CD4-positive, alpha-beta memory T cell (primary cell): Measurements from ENCODE around the gene IL24. TPM values are rescaled to one million over a fixed set of nuclear protein-coding genes. Genes with fewer than 3 reads are reported as not detected.
A peak's percentile ranks its signal among the peaks of the same experiment; 100 is the strongest.

Experiments
- CTCF ChIA-PET: fragments of 350-600 bp; sonication (Branson Sonifier 250); formaldehyde crosslinking; loops from one replicate; lab custom pipeline; 2021; ENCODE audit warnings: inconsistent platforms; ENCODE audit not compliant: partially characterized antibody; lab: Charles Lee
- POLR2A ChIA-PET: fragments of 350-600 bp; sonication (Branson Sonifier 250); formaldehyde crosslinking; loops from one replicate; lab custom pipeline; 2021; ENCODE audit not compliant: partially characterized antibody; lab: Charles Lee
- DNase-seq, 5 donors: peaks; one replicate each; pipeline versions ENCODE4 v3.0.0 to v3.0.0-alpha.2; 2020 to 2022; ENCODE audit warnings: mixed read lengths in 1 of 5
- H3K27ac ChIP-seq: one replicate; pipeline ENCODE4 v1.7.0; 2013; ENCODE audit warnings: low read depth, low read length
- H3K27me3 ChIP-seq: 2 replicates; pipeline ENCODE4 v1.7.0; 2013; ENCODE audit warnings: mild to moderate bottlenecking, low read length, moderate library complexity; ENCODE audit not compliant: insufficient read depth
- H3K36me3 ChIP-seq: 2 replicates; pipeline ENCODE4 v1.7.0; 2013; ENCODE audit warnings: mild to moderate bottlenecking, low read length, moderate library complexity; ENCODE audit not compliant: insufficient read depth
- H3K4me1 ChIP-seq: 2 replicates; pipeline ENCODE4 v1.7.0; 2013; ENCODE audit warnings: mild to moderate bottlenecking, low read length, moderate library complexity; ENCODE audit not compliant: insufficient read depth
- H3K4me3 ChIP-seq, 2 donors: one replicate each; pipeline ENCODE4 v1.7.0; 2013; ENCODE audit warnings: low read length in 2 of 2, mild to moderate bottlenecking in 1 of 2
- H3K9me3 ChIP-seq, 2 donors: one replicate each; pipeline ENCODE4 v1.7.0; 2013; ENCODE audit warnings: low read length in 2 of 2, control low read depth in 1 of 2; ENCODE audit not compliant: control insufficient read depth in 1 of 2
- H3K27ac Mint-ChIP-seq, 7 donors: one replicate each; pipeline ENCODE4 v1.8.0; 2020 to 2021; ENCODE audit warnings: mixed read lengths in 7 of 7, mild to moderate bottlenecking in 6 of 7, inconsistent platforms in 3 of 7, moderate library complexity in 3 of 7
- H3K27me3 Mint-ChIP-seq, 2 donors: one replicate each; pipeline ENCODE4 v1.8.0; 2020 to 2021; ENCODE audit warnings: mixed read lengths in 2 of 2
- H3K36me3 Mint-ChIP-seq, 2 donors: one replicate each; pipeline ENCODE4 v1.8.0; 2020 to 2021; ENCODE audit warnings: mixed read lengths in 2 of 2, inconsistent platforms in 1 of 2, mild to moderate bottlenecking in 1 of 2
- H3K4me1 Mint-ChIP-seq, 4 donors: one replicate each; pipeline ENCODE4 v1.8.0; 2020 to 2021; ENCODE audit warnings: mixed read lengths in 4 of 4, mild to moderate bottlenecking in 1 of 4
- H3K4me3 Mint-ChIP-seq, 8 donors: one replicate each; pipeline ENCODE4 v1.8.0; 2020 to 2021; ENCODE audit warnings: mixed read lengths in 8 of 8, mild to moderate bottlenecking in 7 of 8, moderate library complexity in 6 of 8, inconsistent platforms in 3 of 8
- H3K9me3 Mint-ChIP-seq, 8 donors: one replicate each; pipeline ENCODE4 v1.8.0; 2020 to 2021; ENCODE audit warnings: mixed read lengths in 8 of 8, mild to moderate bottlenecking in 5 of 8, inconsistent platforms in 3 of 8, moderate library complexity in 1 of 8
- intact Hi-C: fragments of 100-400 bp; cut with micrococcal nuclease; formaldehyde crosslinking; loops from one replicate; pipeline ENCODE4 v1.15.1; 2023
- polyA plus RNA-seq, 2 donors: library from polyadenylated mRNA; unstranded; fragments of 300-500 nt; fragmentation: Illumina TruSeq; gene quantifications; one replicate each; pipeline ENCODE4 v1.2.3, GENCODE V29; 2021
- total RNA-seq, 2 experiments: library from RNA; stranded (reverse); gene quantifications; one replicate each; pipeline ENCODE4 v1.2.3, GENCODE V29; 2021

IL24 gene
- total and polyA plus RNA-seq, 4 experiments from 2014 or later, result 20.3 to 29.6 TPM; not detected in 2

DNA sequence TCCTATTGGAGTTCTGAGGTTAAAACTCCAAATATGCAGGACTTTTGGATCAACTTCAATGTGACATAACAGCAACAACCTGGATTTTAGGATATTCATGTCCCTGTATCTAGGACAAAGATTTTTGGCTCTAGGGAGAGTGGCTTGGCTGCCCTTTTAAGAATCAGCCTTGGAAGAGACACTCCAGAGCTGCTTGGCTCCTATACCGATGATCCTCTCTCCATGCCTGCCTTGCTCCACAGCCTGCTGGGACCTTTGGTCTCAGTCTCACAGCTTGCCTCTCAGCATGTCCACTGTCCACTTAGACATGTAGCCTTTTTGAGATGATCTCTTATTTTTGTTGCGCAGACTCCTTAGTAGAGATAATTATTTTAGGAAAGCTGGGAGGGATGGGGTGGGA lies 29.0 kb downstream of the IL24 start:
- peaks cover 20 to 37% (median 30%) of the 10 kb centered on the region in 4 donors for H3K4me1 Mint-ChIP-seq
- H3K27ac ChIP-seq, result no peak overlapping the region
- H3K27ac Mint-ChIP-seq, result peak overlapping the region in 4 of 7 donors; percentile 12 to 86 (median 36)

DNA sequence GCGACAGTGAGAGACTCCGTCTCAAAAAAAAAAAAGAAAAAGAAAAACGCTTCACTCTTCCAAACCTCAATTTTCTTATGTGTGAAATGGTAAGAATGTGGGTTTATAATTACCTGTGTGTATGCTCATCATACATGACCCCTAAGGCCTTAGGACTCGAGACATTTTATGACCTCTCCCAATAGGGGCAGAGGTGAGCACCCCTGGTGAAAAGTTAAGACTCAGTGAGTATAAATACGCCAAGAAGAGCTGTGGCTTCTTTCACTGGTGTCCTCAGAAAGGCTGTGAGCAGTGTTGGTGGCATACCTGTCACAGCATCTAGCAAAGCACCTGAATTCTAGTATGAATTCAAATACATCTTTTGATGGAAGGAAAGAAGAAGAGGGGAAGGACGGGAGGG lies 32.3 kb downstream of the IL24 start:
- ChIA-PET CTCF (interaction anchor here (1.1 to 13.7 kb wide), 5 partner anchors 12 to 195 kb away, joined by 3 to 477 read pairs (median 4); partner anchors contain the start of gene FCMR), POLR2A (interaction anchor here (1.9 to 8.7 kb wide), 3 partner anchors 12 to 24 kb away, joined by 10 to 179 read pairs (median 12); partner anchors contain the start of gene FCMR)
- Mint-ChIP-seq H3K4me3 (peak overlapping the region in 1 of 8 donors; percentile 72), H3K9me3 (no peaks in the 10 kb centered on the region), H3K27me3 (no peaks in the 10 kb centered on the region), H3K4me1 (peaks cover 25 to 55% (median 34%) of the 10 kb centered on the region in 4 donors), H3K36me3 (no peaks in the 10 kb centered on the region), H3K27ac (peak overlapping the region; percentile 62 to 93 (median 88))
- peak overlapping the region in 1 of 2 donors; percentile 19 for H3K4me3 ChIP-seq
- no peaks in the 10 kb centered on the region for H3K9me3 ChIP-seq
- no peaks in the 10 kb centered on the region for H3K36me3 ChIP-seq
- no peaks in the 10 kb centered on the region for H3K27me3 ChIP-seq
- intact Hi-C loops, result no loop called here
- no peak overlapping the region for H3K27ac ChIP-seq
- H3K4me1 ChIP-seq, result peaks cover 47% of the 10 kb centered on the region
- DNase-seq, result no peak

More for the DNA sequence above, 29.0 kb downstream of the IL24 start:
- ChIA-PET POLR2A (interaction anchor here (0.9 to 8.7 kb wide), 4 partner anchors 9 to 200 kb away, joined by 3 to 179 read pairs (median 8); partner anchors contain the start of gene FCMR), CTCF (interaction anchor here (0.7 to 13.7 kb wide), 5 partner anchors 9 to 192 kb away, joined by 3 to 477 read pairs (median 17); partner anchors contain the start of gene FCMR)
- no peaks in the 10 kb centered on the region for H3K36me3 ChIP-seq
- peak overlapping the region in 2 of 8 donors; percentile 9 to 17 for H3K4me3 Mint-ChIP-seq
- H3K27me3 Mint-ChIP-seq, result no peaks in the 10 kb centered on the region
- DNase-seq, result no peak
- no peaks in the 10 kb centered on the region for H3K27me3 ChIP-seq
- H3K36me3 Mint-ChIP-seq, result peaks cover 0 to 6% of the 10 kb centered on the region in 2 donors
- H3K4me3 ChIP-seq, result no peak overlapping the region
- intact Hi-C loops, result no loop called here
- H3K4me1 ChIP-seq, result peaks cover 67% of the 10 kb centered on the region
- no peaks in the 10 kb centered on the region for H3K9me3 ChIP-seq
- no peaks in the 10 kb centered on the region for H3K9me3 Mint-ChIP-seq

- H3K27ac ChIP-seq, result no peak overlapping the region
- no peak for DNase-seq
- Mint-ChIP-seq H3K9me3 (no peaks in the 10 kb centered on the region), H3K4me1 (peaks cover 25 to 55% (median 34%) of the 10 kb centered on the region in 4 donors), H3K4me3 (peak overlapping the region; percentile 2 to 70 (median 54)), H3K27ac (peak overlapping the region; percentile 81 to 93 (median 88)), H3K36me3 (no peaks in the 10 kb centered on the region), H3K27me3 (no peaks in the 10 kb centered on the region)
- ChIA-PET POLR2A (interaction anchor here (0.6 to 8.7 kb wide), 5 partner anchors 13 to 186 kb away, joined by 3 to 179 read pairs (median 12); partner anchors contain the start of gene FCMR), CTCF (interaction anchor here (1.3 to 13.7 kb wide), 9 partner anchors 13 to 204 kb away, joined by 5 to 477 read pairs (median 41); partner anchors contain the start of genes FCMR and IL20)
- H3K27me3 ChIP-seq, result no peaks in the 10 kb centered on the region
- no peaks in the 10 kb centered on the region for H3K9me3 ChIP-seq
- intact Hi-C loops, result loop anchor here (5.0 kb wide), 1 partner anchor 52 kb away; no protein-coding TSS in a partner anchor
- peaks cover 39% of the 10 kb centered on the region for H3K4me1 ChIP-seq
- H3K4me3 ChIP-seq, result no peak overlapping the region
- H3K36me3 ChIP-seq, result no peaks in the 10 kb centered on the region
Observed at GRCh38 chr1:206930210-206930798, 33.1 kb downstream of the IL24 start.

GRCh38 chr1:206931709-206932108 lies 34.5 kb downstream of the IL24 start:
- POLR2A ChIA-PET, result interaction anchor here (0.8 to 8.7 kb wide), 6 partner anchors 14 to 73 kb away, joined by 3 to 179 read pairs (median 11); partner anchors contain the start of gene FCMR
- CTCF ChIA-PET, result interaction anchor here (0.9 to 13.7 kb wide), 25 partner anchors 14 to 222 kb away, joined by 3 to 477 read pairs (median 8); partner anchors contain the start of genes FCAMR, FCMR, IL20 and IL24
- H3K4me1 ChIP-seq, result peaks cover 34% of the 10 kb centered on the region
- intact Hi-C loops, result loop anchor here (5.0 kb wide), 1 partner anchor 51 kb away; no protein-coding TSS in a partner anchor
- H3K27me3 ChIP-seq, result no peaks in the 10 kb centered on the region
- no peaks in the 10 kb centered on the region for H3K27me3 Mint-ChIP-seq
- H3K4me3 Mint-ChIP-seq, result no peak overlapping the region
- no peak for DNase-seq
- peaks cover 22 to 49% (median 32%) of the 10 kb centered on the region in 4 donors for H3K4me1 Mint-ChIP-seq
- H3K9me3 ChIP-seq, result no peaks in the 10 kb centered on the region
- no peak overlapping the region for H3K27ac ChIP-seq
- no peak overlapping the region for H3K4me3 ChIP-seq
- no peaks in the 10 kb centered on the region for H3K36me3 Mint-ChIP-seq
- no peaks in the 10 kb centered on the region for H3K36me3 ChIP-seq
- H3K9me3 Mint-ChIP-seq, result no peaks in the 10 kb centered on the region
- H3K27ac Mint-ChIP-seq, result peak overlapping the region in 4 of 7 donors; percentile 22 to 88 (median 32)

- peaks cover 22 to 48% (median 32%) of the 10 kb centered on the region in 4 donors for H3K4me1 Mint-ChIP-seq
- no peak overlapping the region for H3K27ac ChIP-seq
- H3K4me3 ChIP-seq, result no peak overlapping the region
- POLR2A ChIA-PET, result interaction anchor here (0.8 to 8.7 kb wide), 6 partner anchors 15 to 174 kb away, joined by 3 to 179 read pairs (median 10); partner anchors contain the start of gene FCMR
- intact Hi-C loops, result loop anchor here (5.0 kb wide), 1 partner anchor 50 kb away; no protein-coding TSS in a partner anchor
- no peak for DNase-seq
- no peaks in the 10 kb centered on the region for H3K9me3 ChIP-seq
- H3K27ac Mint-ChIP-seq, result peak overlapping the region in 1 of 7 donors; percentile 88
- no peak overlapping the region for H3K4me3 Mint-ChIP-seq
- no peaks in the 10 kb centered on the region for H3K27me3 ChIP-seq
- no peaks in the 10 kb centered on the region for H3K36me3 ChIP-seq
- H3K4me1 ChIP-seq, result peaks cover 32% of the 10 kb centered on the region
- H3K9me3 Mint-ChIP-seq, result no peaks in the 10 kb centered on the region
- no peaks in the 10 kb centered on the region for H3K27me3 Mint-ChIP-seq
- no peaks in the 10 kb centered on the region for H3K36me3 Mint-ChIP-seq
- CTCF ChIA-PET, result interaction anchor here (0.9 to 13.7 kb wide), 27 partner anchors 14 to 223 kb away, joined by 3 to 477 read pairs (median 8); partner anchors contain the start of genes FCAMR, FCMR, IL20 and IL24
Observed at GRCh38 chr1:206932177-206932576, 34.9 kb downstream of the IL24 start.

GRCh38 chr1:206933333-206933945 lies 36.2 kb downstream of the IL24 start:
- intact Hi-C loops, result loop anchor here (1.0 to 5.0 kb wide), 7 partner anchors 10 to 207 kb away; partner anchors contain the start of gene IL20
- CTCF ChIA-PET, result interaction anchor here (0.6 to 13.7 kb wide), 50 partner anchors 8 to 260 kb away, joined by 3 to 477 read pairs (median 4); partner anchors contain the start of genes FCAMR, FCMR, IL20 and IL24
- Mint-ChIP-seq H3K36me3 (no peaks in the 10 kb centered on the region), H3K4me1 (peaks cover 22 to 38% (median 31%) of the 10 kb centered on the region in 4 donors), H3K9me3 (no peaks in the 10 kb centered on the region), H3K27me3 (no peaks in the 10 kb centered on the region), H3K4me3 (no peak overlapping the region), H3K27ac (peak overlapping the region in 6 of 7 donors; percentile 15 to 77 (median 58))
- no peaks in the 10 kb centered on the region for H3K27me3 ChIP-seq
- POLR2A ChIA-PET, result interaction anchor here (0.6 to 8.7 kb wide), 9 partner anchors 16 to 199 kb away, joined by 3 to 179 read pairs (median 8); partner anchors contain the start of gene FCMR
- H3K27ac ChIP-seq, result no peak overlapping the region
- H3K9me3 ChIP-seq, result no peaks in the 10 kb centered on the region
- no peak overlapping the region for H3K4me3 ChIP-seq
- H3K4me1 ChIP-seq, result peaks cover 26% of the 10 kb centered on the region
- H3K36me3 ChIP-seq, result no peaks in the 10 kb centered on the region
- DNase-seq, result peak; percentile 54 to 69 (median 63)
